Measurements from ENCODE around the gene HSD3B2. TPM values are rescaled to one million over a fixed set of nuclear protein-coding genes. Genes with fewer than 3 reads are reported as not detected.

HSD3B2 gene
- total RNA-seq, 4 donors from 2014 or later, result 1.4 TPM; not detected in 3

- no peak for DNase-seq
- H3K9me3 ChIP-seq, result no peaks in the 10 kb centered on the region
- H3K36me3 ChIP-seq, result no peaks in the 10 kb centered on the region
- no peak overlapping the region for H3K4me3 ChIP-seq (replicated peaks in 1 of 3)
- TF ChIP-seq POLR2A (IDR thresholded peaks at IDR 0.05) (no peak), CTCF (IDR thresholded peaks at IDR 0.05) (no peak)
- H3K27me3 ChIP-seq, result no peaks in the 10 kb centered on the region
- intact Hi-C loops (cut with DNase I), result no loop called here
- no peaks in the 10 kb centered on the region for H3K4me1 ChIP-seq
- H3K27ac ChIP-seq, result no peak overlapping the region
Measured at GRCh38 chr1:119409731-119410130, 5.2 kb upstream of the HSD3B2 start.

- DNase-seq, result no peak
- Histone ChIP-seq H3K4me3 (replicated peaks in 1 of 3) (no peak overlapping the region), H3K9me3 (no peaks in the 10 kb centered on the region), H3K27ac (no peak overlapping the region), H3K36me3 (no peaks in the 10 kb centered on the region), H3K27me3 (no peaks in the 10 kb centered on the region), H3K4me1 (no peaks in the 10 kb centered on the region)
- WGBS, 2 donors, result 85 to 91% methylated on average over 3 of the region's 3 CpGs
- intact Hi-C loops (cut with DNase I), result no loop called here
- TF ChIP-seq POLR2A (IDR thresholded peaks at IDR 0.05) (no peak), CTCF (IDR thresholded peaks at IDR 0.05) (no peak)
Measured at GRCh38 chr1:119410961-119411360, 4.0 kb upstream of the HSD3B2 start.

- Histone ChIP-seq H3K27me3 (no peaks in the 10 kb centered on the region), H3K4me1 (no peaks in the 10 kb centered on the region), H3K9me3 (no peaks in the 10 kb centered on the region), H3K27ac (no peak overlapping the region), H3K36me3 (no peaks in the 10 kb centered on the region), H3K4me3 (replicated peaks in 1 of 3) (no peak overlapping the region)
- no peak for TF ChIP-seq CTCF (IDR thresholded peaks at IDR 0.05)
- no peak for TF ChIP-seq POLR2A (IDR thresholded peaks at IDR 0.05)
- 86 to 91% methylated on average over 3 of the region's 3 CpGs for WGBS, 2 donors
- no peak for DNase-seq
- intact Hi-C loops (cut with DNase I), result no loop called here
Measured at GRCh38 chr1:119416006-119416640, 1.2 kb downstream of the HSD3B2 start.

- no peaks in the 10 kb centered on the region for H3K27me3 ChIP-seq
Measured at GRCh38 chr1:119419109-119419508, 4.2 kb downstream of the HSD3B2 start.

GRCh38 chr1:119420638-119421037, 5.7 kb downstream of the HSD3B2 start:
- Histone ChIP-seq H3K9me3 (no peaks in the 10 kb centered on the region), H3K27ac (no peak overlapping the region), H3K4me3 (replicated peaks in 1 of 3) (no peak overlapping the region), H3K36me3 (no peaks in the 10 kb centered on the region), H3K4me1 (no peaks in the 10 kb centered on the region), H3K27me3 (no peaks in the 10 kb centered on the region)
- TF ChIP-seq POLR2A (IDR thresholded peaks at IDR 0.05) (no peak), CTCF (IDR thresholded peaks at IDR 0.05) (no peak)
- DNase-seq, result no peak
- intact Hi-C loops (cut with DNase I), result no loop called here

More at GRCh38 chr1:119419109-119419508, 4.2 kb downstream of the HSD3B2 start:
- no peak for DNase-seq
- no peak overlapping the region for H3K27ac ChIP-seq
- intact Hi-C loops (cut with DNase I), result no loop called here
- H3K4me1 ChIP-seq, result no peaks in the 10 kb centered on the region
- no peaks in the 10 kb centered on the region for H3K36me3 ChIP-seq
- 94% methylated on average over 5 of the region's 5 CpGs for WGBS, 2 donors
- no peak for TF ChIP-seq POLR2A (IDR thresholded peaks at IDR 0.05)
- TF ChIP-seq CTCF (IDR thresholded peaks at IDR 0.05), result no peak
- no peaks in the 10 kb centered on the region for H3K9me3 ChIP-seq
- H3K4me3 ChIP-seq (replicated peaks in 1 of 3), result no peak overlapping the region
